ENCODE results near the gene ACTL6B. TPM values are rescaled to one million over a fixed set of nuclear protein-coding genes. Genes with fewer than 3 reads are reported as not detected.

Gene ACTL6B
- total RNA-seq, 1 experiment from 2014 or later, result 1.3 TPM

- no peak for TF ChIP-seq AR (CRISPR knock-in tag; IDR thresholded peaks at IDR 0.05)
- no peak for TF ChIP-seq MLX (CRISPR knock-in tag; IDR thresholded peaks at IDR 0.05)
- TF ChIP-seq KAT7 (CRISPR knock-in tag; IDR thresholded peaks at IDR 0.05; ENCODE audit: borderline replicate concordance), result no peak
- peak; percentile 48; the same call in 1 of the 2 replicates for TF ChIP-seq CTCF (IDR thresholded peaks at IDR 0.05)
Observed at GRCh38 chr7:100604028-100604975, 51.9 kb downstream of the ACTL6B start (continued).

- CTCF ChIA-PET, result interaction anchor here (0.6 to 5.8 kb wide), 14 partner anchors 9 to 124 kb away, joined by 3 to 67 read pairs (median 4); partner anchors contain the start of genes FBXO24, GIGYF1, LRCH4 and MOSPD3
- Mint-ChIP-seq H3K4me3 (peak overlapping the region; percentile 87), H3K36me3 (peaks cover 9% of the 10 kb centered on the region), H3K4me1 (peaks cover 43% of the 10 kb centered on the region), H3K27me3 (ENCODE audit: low read depth) (peaks cover 13% of the 10 kb centered on the region), H3K27ac (peak overlapping the region; percentile 96), H3K9me3 (no peaks in the 10 kb centered on the region)
- POLR2A ChIA-PET, result interaction anchor here (0.5 to 3.0 kb wide), 8 partner anchors 9 to 1132 kb away, joined by 3 to 60 read pairs (median 8); partner anchors contain the start of genes FBXO24, LRCH4, MOSPD3 and POP7
- TF ChIP-seq MYBL2 (CRISPR knock-in tag; IDR thresholded peaks at IDR 0.05), result 0 out of 2 replicates have a peak, but pooled peaks have one; percentile 46
- peak; percentile 47; the same call in 1 of the 2 replicates for TF ChIP-seq ZBTB21 (CRISPR knock-in tag; IDR thresholded peaks at IDR 0.05; ENCODE audit: borderline replicate concordance)
- TF ChIP-seq ATF1 (CRISPR knock-in tag; IDR thresholded peaks at IDR 0.05), result no peak
- TF ChIP-seq IRF1 (CRISPR knock-in tag; IDR thresholded peaks at IDR 0.05), result 0 out of 2 replicates have a peak, but pooled peaks have one; percentile 49
- TF ChIP-seq ZNF532 (CRISPR knock-in tag; IDR thresholded peaks at IDR 0.05; ENCODE audit: borderline replicate concordance), result no peak
- TF ChIP-seq NFE2L1 (CRISPR knock-in tag; IDR thresholded peaks at IDR 0.05), result 0 out of 2 replicates have a peak, but pooled peaks have one; percentile 46
- TF ChIP-seq HMGXB4 (CRISPR knock-in tag; IDR thresholded peaks at IDR 0.05), result 0 out of 2 replicates have a peak, but pooled peaks have one; percentile 5
- no peak for TF ChIP-seq MLX (CRISPR knock-in tag; IDR thresholded peaks at IDR 0.05)
- TF ChIP-seq SP1 (CRISPR knock-in tag; conservative IDR thresholded peaks at IDR 0.05), result peak; percentile 15; the same call in 1 of the 2 replicates
- ATAC-seq (peak; percentile 7), DNase-seq (ENCODE audit: low spot score) (no peak)
Observed at GRCh38 chr7:100603726-100604027, 52.6 kb downstream of the ACTL6B start.
